CD4-positive, alpha-beta T cell treated with Interferon alpha-2 for 1 hour (primary cell): ENCODE data around the gene KCNK15.
"Not testable (repeated sequence)": the region's sequence is repeated elsewhere in the genome, so short reads cannot be mapped to it uniquely, and the experiment has no call there.

Source experiments
- DNase-seq, 2 donors: peaks; one replicate each; pipeline ENCODE4 v3.0.0-alpha.2; 2020 to 2022

Gene KCNK15

DNA sequence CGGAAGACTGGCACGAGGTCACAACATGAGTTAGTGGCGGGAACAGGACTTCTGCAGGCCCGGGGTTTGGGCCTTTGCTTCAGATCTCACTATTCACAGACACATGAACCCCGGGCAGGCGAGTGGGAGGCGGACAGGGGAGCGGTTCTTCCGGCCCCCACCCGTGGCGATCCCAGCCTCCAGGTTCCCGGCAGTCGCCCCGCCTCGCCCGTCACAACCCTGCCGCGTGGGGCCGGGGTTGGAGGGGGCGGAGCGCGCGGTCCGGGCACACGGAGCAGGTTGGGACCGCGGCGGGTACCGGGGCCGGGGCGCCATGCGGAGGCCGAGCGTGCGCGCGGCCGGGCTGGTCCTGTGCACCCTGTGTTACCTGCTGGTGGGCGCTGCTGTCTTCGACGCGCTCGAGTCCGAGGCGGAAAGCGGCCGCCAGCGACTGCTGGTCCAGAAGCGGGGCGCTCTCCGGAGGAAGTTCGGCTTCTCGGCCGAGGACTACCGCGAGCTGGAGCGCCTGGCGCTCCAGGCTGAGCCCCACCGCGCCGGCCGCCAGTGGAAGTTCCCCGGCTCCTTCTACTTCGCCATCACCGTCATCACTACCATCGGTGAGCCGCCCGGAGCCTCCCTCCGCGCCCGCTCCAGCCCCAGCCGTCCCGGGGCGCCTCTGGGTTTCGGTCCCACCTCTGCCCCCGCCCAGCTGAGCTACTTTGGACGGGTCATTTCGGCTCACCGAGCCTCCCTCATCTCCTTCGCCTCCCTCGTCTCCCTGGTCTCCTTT, at the start of gene KCNK15:
TSS of gene KCNK15 (plus strand) at position 268 of the 769 bp plus-strand sequence. CDS start at position 314, 46 bp downstream.
- peak in 1 of 2 donors; percentile 38 for DNase-seq

DNA sequence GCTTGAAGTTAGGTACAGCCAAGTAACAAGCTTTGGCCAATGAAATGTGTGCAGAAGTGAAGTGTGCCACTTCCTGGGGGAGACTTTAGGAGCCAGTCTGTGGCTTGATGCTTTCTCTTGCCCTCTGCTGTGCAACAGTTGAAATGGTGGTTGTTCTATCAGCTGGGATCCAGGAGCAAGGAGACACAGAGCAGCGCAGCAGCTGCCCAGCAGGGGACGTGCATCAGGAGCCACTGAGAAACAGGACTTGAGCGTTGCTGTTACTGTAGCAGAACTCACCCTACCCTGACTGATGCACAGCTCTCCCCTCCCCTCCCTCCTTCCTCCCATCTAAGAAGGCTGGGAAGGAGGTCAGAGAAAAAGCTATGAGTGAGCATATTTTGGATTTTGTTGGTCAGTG, 49.4 kb upstream of the KCNK15 start:
- DNase-seq = no peak

DNA sequence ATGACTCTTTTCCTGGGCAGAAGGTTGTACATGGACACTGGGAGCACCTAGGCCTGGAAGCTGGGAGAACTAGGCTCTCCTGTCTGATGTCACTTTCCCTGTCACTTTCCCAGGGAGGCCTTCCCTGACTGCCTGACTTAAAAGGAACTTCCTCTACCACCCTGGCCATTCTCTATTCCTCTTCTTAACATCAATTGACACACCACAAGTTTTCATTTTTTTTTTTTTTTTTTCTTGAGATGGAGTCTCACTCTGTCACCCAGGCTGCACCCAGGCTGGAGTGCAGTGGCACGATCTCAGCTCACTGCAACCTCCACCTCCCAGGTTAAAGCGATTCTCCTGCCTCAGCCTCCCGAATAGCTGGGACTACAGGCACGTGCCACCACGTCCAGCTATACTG, 48.6 kb upstream of the KCNK15 start:
- DNase-seq = not testable (repeated sequence)

DNA sequence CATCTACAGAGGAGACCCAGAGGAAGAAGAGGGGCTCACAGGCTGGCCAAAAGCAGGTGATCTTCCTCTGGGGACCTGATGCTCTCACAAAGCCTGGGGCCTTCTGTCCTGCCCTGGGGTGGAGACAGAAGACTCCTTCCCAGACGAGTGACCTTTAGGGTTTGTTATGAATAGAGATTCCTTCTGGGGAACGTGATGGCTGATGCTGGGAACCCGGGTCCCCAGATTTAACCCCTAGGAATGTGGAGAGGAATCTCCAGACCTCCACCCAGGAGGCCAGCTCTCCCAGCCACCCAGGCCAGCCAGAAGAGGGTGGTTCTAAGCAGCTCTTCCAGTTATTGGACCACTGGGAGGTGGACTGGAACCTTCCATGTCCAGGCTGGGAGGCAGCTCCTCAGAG, 47.3 kb upstream of the KCNK15 start:
- DNase-seq = no peak

DNA sequence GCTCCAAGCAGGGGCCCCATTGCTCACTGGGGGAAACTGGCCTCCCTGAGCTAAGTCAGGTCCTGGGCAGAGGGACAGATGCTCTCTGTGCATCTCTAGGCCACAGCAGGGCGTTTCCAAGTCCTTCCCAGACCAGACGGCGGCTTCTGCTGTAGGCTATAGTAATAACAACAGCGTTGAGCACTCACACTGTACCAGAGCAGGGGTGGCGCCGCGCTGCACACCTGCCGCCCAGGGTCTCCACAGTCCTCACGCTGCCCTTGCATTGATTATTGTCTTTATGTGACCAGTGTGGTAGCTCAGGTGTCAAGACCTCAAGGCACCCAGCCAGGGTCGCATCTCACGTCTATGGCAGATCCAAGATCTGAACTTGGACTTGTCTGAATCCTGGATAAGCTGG, 45.4 kb upstream of the KCNK15 start:
- no peak for DNase-seq

DNA sequence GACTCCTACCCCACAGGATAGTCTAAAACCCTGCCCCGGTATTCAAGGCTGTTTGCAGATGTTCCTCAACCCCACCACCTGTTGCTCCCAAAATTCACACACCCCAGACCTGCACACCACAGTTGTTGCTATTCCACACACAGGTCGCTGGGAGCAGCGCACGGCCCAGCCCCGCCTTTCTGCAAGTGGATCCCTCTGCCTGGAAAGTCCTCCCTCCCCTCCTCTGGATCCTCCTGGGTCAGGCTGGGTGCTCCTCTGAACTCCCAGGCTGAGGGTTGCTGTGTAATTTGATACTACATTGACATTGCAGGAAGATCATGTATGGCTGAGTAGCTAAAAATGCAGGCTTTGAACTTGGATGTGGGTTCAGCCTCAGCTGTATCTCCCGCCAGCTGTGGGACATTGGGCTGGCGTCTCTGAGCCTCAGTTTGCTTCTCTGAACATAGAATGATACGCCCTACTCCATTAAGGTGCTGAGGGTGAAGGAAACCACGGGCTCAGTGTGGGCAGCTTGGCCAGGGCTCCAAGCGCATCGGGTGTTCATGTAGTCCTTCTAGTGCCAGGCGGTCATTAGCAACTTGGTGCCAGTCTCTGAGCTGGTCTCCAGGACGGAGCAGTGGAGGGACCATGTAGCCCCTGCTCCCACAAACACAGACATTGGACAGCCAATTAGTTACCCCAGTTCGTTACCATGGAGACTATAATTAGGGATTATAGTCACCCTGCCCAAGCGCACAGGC, 44.4 kb upstream of the KCNK15 start:
- no peak for DNase-seq

DNA sequence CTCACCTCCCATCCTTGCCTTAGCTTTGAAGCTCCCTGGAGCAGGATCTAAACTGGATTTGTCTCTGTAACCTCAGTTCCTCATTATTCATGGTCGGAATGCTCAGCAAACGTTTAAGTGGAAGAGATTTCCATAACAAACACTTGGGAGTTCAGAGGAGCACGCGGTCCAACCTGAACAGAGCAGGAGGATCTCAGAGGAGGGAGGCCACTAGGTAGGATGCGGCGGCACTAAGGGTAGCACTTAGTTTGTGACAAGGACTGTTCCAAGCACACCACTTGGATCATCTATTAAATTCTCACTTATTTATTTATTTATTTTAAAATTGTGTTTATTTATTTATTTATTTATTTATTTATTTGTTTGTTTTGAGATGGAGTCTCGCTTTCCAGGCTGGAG, 43.8 kb upstream of the KCNK15 start:
- DNase-seq = no peak

DNA sequence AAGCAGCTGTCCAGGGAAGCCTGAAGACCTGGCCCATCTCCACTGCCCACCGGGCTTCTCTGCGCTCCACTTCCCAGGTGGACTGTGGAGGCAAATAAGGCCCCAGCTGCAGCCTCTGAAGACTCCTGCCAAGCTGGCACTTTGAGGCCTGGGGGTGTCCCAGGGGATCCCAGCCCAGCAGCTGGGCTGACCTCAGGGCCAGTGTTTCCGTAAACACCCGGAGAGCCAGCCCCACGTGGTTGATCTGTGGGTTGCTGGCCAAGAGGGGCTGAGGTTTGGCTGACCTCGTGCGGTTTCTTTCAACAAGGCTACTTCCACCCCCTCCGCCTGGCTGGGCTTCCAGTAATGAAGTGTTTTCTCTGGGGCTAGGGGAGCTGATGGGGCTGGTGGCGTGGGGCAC, 42.9 kb upstream of the KCNK15 start:
- no peak for DNase-seq

DNA sequence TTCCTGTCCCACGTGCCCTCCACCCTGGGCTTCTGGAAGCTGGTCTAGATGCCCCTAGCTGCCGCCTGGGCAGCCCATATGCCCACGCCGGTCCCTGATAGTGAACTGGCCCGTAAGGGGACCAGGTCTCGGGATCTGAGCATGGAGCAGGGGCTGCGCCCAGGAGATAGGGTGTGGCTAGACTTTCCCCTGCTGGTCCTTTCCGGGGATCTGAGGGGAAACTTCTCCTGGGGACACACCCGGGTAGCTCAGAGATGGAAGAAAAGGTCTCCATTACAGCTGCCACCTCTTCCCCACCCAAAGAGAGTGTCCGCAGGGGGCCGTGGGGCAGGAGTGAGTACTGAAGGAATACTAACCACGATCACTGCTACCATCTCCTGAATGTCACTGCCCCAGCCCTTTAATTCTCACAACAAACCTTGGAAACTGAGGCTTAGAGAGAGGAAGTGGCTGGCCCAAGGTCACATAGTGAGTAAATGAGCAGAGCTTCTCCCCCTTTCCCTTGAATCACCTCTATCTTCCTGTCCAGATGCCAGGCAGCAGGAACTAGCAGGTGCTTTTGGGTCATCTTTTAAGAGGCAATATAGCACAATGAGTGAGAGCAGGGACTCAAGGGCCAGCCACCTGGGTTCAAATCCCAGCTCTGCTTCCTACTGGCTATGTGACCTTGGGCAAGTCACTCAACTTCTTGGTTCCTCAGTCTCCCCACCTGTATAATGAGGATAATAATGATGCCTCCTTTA, 42.3 kb upstream of the KCNK15 start:
- no peak for DNase-seq

DNA sequence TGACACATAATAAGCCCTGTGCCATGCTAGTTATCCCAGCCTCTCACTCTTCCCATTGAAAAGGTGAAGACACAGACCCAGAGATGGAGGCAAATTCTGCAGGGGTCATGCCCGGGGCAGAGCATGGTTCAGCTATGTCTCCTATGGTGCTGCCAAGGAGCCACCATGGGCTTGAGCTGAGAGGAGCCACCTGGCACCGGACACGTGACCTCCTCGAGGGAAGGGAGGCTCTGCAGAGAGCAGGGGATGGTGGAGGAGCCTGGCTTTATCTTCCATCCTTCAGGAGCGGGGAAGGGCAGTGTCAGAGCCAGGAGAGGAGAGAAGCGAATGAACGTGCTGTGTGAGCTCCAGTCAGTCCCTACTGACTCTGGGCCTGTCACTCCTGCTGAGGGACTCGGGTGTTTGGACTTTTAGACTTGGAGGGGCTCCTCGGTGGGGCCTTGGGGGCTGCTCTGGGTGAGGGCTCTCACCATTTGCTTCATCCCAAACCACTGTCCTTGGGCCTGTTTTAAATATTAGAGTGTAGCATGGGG, 41.6 kb upstream of the KCNK15 start:
- no peak for DNase-seq

DNA sequence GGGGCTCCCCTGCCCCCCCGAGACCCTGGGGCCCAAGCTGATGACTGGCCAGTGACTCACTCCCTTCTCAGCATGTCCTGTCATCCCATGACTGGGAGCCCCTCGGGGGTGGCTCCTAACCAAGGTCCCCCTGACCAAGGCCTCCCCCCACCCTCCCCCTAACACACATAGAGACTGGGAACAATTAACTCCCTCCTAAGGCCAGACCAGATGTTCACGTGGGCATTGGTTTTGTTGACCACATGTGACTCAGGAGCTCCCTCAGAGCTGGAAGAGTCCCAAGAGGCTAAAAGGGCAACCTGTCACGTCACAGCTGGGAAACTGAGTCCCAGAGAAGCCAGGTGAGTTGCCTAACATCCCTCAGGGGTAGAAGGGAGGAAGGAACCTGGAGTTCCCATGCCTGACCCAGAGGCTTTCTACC, 41.1 kb upstream of the KCNK15 start:
- DNase-seq = no peak

DNA sequence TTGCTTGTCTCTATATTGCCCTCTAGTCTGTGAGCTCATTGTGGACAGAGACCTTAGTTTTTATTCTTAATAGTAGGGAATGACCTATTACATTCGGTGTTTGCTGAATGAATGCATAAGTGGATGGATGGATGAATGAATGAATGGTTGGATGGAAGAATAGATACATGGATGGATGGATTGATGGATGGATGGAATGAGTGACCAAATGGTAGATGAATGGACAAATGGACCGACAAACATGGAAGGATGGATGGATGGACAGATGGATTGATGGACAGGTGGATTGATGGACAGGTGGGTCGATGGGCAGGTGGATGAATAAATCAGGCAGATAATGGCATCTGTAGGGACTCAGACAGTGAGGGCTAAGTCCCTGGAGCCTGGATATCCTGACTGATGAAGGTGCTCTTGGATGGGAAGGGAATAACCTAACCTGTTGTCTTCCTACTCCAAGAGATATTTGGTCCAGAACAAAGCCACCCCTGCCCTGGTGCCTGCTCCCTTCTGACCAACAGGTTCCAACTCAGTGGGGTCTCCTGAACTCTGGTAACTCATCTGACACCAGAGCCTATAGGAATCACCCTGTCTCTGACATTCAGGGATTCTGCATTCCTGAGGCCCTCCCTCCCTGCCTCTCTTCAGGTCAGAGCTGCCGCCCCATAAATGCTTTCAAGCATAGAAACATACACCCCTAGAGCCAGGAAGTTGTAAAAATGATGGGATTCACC, 40.1 kb upstream of the KCNK15 start:
- no peak for DNase-seq

DNA sequence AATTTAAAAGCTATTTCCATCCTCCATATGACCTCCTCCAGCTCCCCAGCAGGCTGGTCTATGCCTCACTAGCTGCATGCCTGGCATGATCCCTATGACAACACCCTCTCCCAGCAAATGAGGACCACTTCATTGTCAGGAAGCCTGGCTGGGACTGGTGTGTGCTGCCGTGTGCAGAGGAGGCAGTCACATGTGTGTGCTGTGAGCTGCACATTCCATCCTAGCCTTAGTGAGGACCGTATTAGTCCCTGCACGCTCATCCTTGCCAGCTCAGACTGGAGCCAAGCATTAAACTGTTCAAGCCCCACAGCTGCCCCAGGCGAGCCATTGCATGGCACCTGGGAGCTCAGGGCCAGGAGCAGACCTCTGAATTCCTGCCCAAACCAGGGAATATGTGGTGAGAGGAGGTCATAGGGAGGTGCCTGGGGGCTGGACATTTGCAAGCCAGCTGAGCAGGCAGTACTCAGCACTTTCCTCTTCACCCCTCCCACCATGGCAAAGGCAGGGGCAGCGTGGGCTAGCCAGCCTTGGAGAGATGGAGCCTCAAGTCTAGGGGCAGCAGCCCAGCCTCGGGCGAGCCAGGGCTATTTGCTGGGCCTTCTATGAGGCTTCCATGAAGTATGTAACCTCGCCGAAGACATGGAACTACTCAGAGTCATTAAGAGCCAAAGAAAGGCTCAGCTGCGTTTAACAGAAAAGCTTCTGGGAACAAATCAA, 39.2 kb upstream of the KCNK15 start:
- DNase-seq = no peak

DNA sequence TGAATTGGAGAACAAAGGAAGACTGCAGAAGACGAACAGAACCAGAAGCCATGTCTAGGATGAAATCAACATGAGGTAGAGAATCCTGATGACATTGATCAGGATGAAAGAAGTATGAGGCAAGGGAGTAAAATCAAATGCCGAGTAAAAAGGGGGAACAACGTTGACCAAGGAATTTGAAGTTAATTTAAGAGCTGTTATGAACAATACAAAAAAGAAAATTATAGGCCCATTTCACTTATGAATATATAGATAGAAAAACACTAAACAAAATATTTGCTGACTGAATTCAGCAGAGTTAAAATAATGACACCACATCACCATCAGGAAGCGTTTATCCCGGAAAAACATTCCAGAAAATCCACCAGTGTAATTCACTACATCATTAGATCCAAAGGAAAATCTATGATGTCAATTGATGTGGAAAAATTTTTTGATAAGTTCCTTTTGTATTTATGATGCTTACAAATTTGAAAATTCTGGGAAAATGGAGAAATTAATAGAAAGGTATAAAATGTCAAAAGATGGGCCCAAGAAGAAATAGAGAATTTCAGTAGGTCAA, 38.6 kb upstream of the KCNK15 start:
- no peak for DNase-seq

DNA sequence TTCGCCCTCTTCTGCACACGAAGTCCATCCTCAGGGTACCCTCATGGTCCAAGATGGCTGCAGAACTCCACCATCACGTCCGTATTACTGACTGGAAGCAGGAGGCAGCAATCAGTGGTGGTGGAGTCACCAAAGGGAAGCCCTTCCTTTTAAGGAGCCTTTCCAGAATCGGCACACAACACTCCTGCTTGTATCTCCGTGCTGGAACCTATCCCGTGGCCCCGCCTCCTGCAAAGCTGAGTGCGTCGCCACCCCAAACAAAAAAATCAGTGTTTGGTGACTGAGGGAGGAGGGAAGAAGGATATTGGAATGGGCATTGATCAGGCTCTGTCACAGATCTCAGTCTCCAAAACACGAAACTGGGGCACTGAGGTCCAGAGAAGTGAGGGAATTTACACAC, 36.3 kb upstream of the KCNK15 start:
- no peak for DNase-seq

DNA sequence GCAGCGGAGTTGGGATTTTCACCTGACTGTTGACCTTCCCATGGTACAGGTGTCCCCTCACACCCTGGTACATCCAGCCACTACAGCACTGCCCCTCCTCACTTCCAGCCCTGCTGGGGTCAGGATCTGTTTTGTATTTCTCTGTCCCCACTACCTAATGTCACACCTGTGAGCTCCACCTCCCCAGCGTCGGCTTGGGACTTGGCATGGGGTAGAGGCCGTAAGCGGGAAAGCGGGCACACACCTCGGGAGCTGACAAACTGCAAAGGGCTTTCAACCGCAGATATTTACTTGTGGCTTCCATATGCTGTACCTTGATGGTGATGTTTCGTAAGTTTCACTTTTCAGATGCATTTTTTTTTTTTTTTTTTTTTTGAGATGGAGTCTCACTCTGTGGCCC, 35.9 kb upstream of the KCNK15 start:
- no peak for DNase-seq

DNA sequence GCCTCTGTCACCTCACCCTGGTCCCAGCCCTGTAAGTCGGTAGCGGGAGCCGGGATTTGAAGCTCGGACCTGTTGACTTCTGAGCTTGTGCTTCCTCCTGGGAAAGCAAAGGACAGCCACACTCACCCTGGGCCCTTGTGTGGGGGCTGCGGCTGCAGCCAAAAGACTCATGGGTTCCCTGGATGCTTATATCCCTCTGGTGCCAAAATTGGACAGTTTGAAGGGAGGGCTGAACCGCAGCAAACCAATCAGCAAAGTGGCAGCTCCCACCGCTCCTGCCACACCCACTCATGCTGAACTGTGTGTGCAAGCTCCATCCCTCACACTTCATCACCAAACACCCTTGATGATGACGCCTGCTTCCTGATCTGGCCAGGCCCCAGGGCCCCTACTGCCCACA, 34.4 kb upstream of the KCNK15 start:
- DNase-seq = no peak

DNA sequence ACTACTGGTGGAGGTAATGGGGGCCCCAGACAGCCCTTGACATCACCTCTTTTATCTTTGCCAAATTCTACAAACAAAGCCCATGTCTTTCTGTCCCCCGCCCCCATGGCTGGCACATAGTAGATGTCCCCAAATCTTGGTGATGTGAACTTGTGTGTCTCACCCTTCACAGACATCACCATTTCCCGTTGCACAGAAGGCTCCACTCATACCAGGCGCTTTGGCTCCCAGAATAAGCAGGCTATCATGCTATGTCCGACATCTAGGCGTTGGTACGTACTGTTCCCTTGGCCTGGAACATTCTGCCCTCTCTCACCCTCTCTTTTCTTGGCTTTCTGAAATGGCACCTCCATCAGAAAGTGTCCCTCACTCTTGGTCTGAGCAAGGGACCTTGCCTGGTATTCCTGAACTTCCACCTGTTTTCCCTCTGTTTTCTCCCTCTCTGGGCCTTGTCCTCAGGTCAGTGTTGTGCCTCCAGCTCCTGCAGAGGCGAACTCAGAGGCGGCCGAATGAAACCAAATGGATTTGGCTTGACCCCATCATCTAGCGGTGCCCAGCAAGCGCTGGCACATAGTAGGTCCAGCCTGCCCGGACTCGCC, 31.5 kb upstream of the KCNK15 start:
- DNase-seq = no peak

DNA sequence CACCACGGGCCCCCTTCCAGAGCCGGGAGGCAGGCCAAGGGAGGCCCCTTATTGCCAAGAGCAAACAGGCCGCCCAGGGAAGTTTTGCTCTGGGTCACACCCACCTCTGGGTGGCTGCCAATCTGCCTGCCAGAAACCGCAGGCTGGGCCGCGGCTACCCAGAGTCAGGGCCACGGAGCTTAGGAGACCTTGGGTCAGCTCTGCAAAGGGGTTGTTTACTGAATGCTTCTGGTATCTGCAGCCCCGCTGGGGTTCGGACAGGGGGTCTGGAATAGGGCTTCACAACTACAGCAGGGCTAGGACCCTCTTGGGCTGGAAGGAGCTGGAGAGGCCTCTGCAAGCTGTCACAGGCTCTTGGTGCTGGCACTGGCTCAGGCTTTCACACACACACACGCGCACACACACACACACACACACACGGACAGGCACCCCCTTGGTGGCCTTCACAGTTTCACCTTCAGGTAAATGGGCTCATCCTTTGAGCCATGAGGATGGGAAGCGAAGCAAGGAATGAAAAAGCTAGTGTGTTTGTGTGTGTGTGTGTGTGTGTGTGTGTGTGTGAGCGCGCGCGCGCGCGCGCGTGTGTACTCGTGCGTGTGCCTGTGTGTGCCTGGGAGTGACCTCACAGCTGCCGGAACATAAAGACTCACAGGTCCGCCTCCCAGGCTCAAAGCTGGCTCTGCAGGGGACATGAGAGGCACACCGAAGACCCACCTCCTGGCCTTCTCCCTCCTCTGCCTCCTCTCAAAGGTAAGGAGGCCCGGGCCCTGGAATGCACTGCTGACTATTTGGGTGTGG, 30.8 kb upstream of the KCNK15 start, which contains the start of gene CCN5:
TSS of gene CCN5 (plus strand) at position 669 of the 798 bp plus-strand sequence. CDS start at position 691, 22 bp downstream.
- no peak for DNase-seq
